HL-60/S4 treated with retinoic acid at 250 ng/mL for 4 days and 3 days (cell line): ENCODE data around the gene MORN1.
"Not testable (repeated sequence)": the region's sequence is repeated elsewhere in the genome, so short reads cannot be mapped to it uniquely, and the experiment has no call there.

ENCODE experiments used
- in situ Hi-C: fragments of 300-500 bp; cut with MboI; formaldehyde crosslinking; loops from 2 replicates; pipeline ENCODE4 v1.7.0; 2022; ENCODE audit warnings: low sequenced_read_pairs

The MORN1 gene

DNA sequence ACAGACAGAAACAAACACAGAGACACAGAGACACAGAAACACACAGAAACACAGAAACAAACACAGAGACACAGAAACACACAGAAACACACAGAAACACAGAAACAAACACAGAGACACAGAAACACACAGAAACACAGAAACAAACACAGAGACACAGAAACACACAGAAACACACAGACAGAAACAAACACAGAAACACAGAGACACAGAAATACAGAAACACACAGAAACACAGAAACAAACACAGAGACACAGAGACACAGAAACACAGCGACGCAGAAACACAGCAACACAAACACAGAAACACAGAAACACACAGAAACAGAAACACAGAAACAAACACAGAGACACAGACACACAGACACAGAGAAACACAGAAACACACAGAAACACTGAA is 64.2 kb downstream of the MORN1 start:
- in situ Hi-C loops = not testable (repeated sequence)

DNA sequence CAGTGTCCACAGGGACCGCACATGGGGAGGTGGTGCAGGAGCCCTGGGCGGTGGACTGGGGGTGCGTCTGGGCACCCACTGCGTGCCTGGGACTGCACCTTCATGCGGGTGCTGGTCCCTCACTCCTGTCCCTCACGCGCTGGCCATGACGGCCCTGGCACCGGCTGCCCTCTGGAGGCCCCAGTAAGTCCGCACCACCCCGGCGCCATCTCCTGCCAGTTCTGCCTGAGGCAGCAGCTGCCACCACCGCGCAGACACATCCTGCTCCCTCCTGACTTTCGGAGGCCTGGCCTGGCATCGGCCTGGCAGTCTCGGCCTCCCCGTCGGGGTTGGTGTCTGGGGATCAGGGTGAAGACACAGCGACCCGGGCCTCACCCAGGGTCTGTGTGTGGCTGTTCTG is 64.8 kb downstream of the MORN1 start:
- in situ Hi-C loops = no loop called here

DNA sequence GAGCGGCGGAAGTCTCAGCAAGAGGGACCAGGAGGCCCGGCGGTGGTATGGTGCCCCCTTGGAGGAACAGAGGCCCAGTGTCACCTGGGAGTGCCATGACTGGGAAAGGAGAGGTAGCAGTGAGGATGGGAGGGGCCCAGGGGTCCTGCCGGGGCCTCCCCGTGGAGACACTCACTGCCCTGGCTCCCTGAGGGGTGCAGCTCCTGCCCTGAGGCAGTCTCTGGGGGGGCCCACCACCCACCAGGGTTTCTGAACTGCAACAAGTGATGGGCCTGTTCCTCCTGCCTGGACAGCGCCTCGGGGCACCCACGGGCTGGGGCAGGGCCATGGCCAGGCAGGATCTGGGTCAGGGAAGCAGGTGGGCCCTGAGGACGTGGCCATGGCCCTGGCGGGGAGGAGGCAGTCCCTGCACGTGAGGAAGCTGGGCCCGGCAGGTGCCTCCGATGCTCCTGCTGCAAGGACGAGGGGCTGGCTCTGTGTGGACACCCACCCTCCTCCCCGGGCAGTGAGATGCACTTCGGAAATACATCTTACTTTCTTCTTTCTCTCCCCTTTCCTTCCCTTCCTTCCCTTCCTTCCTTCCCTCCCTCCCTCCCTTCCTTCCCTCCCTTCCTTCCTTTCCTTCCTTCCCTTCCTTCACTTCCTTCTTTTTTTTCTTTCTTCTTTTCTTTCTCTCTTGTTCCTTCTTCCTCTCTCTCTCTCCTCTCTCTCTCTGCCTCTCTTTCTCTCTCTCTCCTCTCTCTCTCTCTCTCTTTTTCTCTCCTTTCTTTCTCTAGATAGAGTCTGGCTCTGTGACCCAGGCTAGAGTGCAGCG is 66.6 kb downstream of the MORN1 start:
- in situ Hi-C loops = no loop called here

DNA sequence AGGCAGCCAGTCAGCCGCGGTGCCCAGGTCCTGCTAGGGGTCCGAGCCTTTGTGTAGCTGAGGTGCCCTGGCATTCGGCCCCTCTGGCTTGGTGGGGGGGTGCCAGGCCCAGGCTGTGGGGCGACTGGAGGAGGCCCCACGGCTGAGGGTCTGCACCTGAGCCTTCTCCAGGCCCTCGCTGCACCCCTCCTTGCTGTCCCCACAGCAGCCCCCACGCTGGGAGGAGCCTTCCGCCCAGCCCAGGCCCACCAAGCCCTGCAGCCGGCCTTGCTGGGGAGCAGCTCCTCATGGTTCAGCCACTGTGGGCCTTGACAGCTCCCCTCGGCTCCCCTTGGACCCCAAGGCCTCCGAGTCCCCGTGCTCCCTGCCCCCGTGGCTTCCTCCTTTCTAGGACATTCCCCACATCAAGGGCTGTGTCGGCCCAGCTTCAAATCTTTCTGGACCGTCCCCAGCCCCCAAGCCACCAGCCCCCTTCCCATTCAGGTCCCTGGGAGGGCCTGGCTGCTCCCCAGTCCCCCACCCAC is 67.8 kb downstream of the MORN1 start:
- in situ Hi-C loops = no loop called here

DNA sequence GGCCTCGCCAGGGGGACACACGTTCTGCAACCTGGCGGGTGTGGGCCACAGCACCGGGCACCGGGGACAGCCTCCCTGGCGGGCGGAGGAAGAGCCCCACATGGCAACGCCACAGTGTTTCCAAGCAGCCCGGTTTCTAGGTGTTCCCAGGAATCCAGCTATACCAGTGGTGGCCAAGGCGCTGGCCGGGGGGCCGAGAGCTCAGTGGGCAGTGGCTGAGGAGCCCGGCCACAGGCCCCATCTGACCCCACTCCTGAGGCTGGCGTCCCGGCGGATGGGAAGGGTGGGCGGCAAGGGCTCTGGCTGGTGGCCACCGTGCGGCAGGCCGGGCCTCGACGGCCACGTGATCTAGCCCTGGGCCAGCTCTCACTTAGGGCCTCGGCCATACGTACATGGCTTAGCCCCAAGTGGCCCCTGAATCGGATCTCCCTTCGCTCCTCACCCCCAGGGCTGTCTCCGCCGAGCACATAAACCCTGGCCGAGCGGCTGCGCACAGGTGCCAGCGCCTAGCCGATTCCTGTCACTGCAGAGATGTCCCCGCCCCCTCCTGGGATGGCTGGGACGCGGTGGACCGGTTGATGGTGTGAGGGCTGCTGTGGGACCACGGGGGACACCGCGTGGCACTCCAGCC is 68.7 kb downstream of the MORN1 start:
- in situ Hi-C loops = no loop called here

DNA sequence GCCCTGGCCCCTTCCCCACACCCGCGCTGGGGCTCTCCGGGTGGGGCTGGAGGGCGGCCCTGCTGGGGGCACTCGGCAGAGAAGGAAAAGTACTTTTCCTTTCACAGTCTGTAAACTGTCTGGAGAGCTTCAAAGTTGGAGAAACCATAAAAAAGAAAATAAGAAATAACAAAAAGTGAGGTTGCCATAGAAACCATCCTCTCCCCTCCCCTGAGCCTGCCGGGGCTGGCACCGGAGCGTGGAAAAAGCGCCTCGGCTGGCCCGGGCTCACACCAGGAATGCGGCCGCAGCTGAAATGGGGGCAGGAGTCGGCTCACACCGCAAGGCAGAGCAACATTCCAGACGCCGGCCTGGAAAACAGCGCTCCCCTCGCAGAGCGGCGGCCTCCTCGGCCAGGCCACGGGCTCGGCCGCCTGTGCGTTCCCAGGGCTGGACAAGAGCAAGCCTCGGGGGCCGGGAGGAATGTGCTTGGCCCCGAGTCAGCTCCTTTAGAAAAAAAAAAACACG is 69.2 kb downstream of the MORN1 start:
- in situ Hi-C loops = no loop called here

DNA sequence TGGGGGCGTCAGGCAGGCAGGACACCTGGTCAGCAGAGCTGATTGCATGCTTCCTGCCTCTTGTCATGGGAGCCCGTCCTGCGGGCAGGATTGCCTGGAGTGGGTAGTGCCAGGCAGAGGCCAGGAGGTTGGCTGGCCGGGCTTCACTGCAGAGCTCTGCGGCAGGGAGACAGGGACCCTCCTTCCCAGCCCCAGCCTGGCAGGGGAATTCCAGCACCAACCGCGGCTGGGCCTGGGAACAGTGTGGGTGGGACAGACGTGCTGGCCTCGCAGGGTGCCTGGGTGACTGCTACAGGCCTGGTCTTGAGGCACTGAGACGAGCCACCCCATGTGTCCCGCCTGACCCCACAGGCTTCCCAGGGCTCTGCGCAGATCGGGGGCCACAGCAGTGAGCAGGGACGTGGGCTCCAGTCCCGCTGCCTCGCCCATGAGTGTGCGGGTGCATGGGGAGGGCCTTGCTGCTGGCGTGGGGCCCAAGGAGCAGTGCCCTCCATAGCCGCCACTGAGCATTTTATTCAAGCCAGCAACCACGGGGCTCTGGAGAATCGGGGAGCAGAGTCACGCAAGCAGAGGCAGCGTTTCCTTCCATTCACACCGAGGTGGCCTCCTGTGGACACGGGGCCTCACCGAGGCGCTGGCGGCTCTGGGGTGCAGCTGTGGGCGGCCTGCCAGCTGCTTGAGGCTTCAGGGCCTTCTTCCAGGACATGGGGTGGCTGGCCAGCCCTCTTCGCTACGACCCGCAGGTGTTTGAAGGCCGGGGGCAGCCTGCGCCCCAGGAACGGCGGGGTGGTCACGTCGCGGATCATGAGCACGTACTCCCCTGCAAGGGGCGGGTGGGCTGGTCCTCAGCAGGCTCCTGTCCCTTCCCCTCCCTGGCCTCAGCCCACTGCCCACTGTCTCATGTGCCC is 70.3 kb downstream of the MORN1 start:
- in situ Hi-C loops = no loop called here

DNA sequence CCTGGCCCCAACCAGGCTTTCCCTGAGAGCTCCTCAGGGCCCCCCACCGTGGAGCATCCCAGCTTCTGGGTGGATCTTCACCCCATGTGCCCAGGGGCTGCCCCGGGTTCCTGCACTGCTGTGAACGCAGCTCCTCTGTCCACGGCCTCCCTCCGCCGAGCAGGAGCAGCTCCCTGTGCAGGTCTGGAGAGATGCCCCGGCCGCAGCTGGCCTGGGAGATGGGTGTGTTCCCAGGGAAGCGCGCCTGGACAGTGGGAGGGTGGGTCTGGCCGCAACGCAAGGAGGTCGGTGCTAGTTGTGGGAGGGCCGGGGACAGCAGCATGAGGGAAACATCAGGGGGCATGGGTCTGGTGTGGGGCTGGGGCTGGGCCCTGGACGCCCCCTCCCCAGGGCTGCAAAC is 71.3 kb downstream of the MORN1 start:
- in situ Hi-C loops = no loop called here

DNA sequence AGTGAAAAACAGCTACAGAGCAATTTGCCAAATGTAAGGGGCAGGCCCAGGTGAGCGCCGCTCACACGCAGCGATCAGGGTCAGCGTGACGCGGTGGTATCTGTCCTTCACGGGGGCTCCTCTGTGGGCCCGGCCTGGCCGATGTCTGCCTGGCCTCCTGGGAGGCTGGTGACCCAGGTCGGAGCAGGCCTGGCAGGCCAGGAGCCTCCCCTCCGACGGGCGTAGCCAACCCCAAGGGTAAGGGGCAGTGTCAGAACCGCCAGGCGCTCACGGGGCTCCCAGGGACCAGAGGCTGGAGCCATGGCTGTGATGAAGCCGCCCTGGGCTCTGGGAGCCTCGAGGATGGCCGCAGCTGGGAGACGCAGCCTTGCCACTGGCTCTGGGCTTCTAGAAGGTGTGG is 72.1 kb downstream of the MORN1 start:
- in situ Hi-C loops = no loop called here

DNA sequence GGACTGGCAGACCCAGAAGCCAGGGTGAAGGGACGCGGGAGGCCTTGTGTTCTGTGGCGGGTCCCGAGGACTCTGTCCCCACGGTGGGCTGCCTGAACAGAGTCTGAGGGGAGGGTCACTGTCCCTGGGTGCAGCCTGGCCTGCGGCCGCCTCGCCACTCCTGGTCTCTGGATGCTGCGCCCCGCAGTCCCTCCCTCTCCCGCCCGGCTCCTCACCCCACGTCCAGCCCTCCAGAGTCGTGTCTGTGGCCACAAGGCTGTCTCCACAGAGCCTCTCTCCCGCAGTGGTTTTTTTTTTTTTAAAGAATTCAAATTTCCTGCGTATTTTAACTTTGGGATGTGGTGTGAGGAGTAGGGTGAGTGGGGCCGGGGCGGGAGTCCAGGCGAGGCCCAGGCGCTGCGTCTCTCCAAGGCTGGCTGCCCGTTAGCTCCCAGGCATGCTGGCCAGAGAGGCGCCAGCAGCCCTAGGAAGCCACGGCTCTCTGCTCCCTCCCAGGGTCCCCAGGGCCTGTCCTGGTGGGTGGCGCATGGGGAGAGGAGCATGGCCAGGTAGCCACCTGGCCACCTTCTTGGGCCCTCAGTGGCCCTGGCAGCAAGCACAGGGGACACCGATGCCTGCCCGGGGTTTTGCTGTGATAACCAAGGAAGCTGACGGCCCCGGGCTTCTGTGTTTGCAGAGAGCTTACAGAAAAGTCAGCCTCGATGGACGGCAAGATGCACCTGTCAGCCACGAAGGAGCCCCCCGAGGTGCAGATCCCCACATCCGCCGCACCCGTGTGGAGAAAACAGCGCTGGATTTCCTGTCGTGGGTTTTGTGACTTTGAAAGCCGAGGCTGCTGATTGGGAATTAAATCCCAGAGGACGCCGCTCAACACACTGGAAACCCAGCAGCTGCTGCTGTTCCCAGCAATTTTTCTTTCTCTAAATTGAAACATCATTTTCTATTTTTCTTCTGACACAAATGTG is 72.8 kb downstream of the MORN1 start:
- in situ Hi-C loops = no loop called here

DNA sequence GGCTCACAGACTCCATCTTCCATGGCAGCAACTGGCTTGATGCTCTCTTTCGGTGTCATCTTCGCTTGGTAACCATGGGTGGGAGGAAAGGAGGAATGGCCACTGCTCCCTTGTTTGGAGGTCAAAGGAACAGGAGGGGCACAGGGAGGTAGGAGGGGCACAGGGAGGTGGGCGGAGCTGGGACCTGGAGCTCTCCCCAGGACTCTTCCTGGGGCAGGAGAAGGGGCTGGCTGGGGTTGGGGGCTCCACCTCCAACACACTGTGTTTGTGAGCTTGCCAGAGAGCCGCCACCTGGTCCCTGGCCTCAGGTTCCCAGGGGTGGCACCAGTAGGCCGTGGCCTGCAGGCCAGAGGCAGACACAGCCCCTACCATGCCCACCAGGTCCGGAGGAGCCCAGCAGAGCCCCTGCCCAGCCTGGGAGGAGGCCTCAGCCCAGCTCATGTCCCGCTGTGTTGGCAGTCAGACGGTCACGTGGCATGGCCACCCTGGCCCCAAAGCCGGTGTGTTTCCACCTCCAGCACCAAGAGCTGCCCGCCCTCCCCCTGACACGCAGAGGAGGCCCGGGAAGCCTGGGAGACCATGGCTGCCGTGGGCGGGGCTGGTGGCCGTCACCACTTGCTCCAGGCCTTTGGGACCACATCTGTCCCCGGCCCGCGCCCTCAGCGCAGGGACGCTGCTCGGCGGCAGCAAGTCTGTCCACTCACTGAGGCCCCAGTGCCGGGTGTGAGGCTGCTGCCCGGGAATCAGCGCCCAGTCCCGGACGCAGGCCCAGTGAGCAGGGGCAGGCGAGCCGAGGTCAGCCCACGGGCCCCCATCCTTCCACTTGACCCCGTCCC is 73.9 kb downstream of the MORN1 start:
- in situ Hi-C loops = no loop called here

DNA sequence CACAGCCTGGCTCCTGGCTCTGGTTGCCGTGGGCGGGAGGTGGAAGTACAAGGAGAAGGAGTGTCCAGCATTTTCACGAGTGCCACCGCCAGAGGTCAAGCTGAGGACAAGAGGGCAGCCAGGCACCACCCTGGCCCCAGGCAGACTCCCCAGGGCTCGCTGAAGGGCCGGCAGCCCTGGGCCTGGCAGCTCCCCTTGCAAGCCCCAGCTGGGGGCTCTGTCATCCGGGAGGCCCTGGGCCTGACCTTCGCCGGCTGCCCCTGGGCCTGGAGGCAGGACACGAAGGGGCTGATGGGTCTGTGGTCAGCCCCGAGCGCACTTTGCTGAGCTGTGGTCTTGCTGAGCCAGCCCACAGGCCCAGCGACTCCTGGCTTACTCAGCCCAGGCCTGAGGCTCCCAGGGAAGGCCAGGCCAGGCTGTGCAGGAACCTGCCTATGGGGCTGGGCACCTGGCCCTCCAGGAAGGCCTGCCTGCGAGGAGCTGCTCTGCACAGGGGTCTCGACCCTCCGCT is 74.8 kb downstream of the MORN1 start:
- in situ Hi-C loops = no loop called here

DNA sequence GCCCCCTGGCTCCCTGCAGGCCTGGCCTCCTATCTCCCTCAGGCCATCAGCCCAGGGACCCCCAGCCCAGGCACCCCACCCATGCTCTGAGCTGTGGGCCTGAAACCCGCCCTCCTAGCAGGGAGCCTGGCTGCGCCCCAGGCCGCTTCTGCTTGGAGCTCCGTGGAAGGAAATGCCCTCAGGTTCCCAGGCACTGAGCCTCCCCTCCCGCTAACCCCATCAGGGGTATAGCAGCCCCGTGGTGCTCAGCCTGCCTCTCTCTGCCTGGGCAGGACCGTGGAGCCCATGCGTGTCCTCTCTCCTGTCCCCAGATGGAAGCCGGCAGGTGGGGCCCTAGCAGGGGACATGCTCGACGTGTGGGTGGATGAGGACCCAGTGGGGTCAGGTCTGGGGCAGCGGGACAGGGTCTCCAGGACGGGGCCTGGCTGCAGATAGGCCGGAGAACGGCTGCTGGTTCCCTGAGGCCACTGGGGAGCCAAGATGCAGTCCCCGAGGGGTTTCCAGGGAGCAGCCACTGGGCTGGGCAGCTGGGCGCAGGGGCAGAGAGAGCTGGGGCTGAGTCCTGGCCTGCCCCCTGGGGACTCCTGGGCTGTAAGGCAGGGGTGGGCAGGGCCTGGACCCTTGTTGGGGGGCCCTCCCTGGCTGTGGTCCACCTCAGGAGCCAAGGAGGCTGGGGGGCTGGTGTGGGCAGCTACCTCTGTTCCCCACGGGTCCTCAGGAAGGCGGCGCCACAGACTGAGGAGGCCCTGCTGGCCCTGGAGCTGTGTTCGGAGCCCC is 75.5 kb downstream of the MORN1 start:
- in situ Hi-C loops = no loop called here

DNA sequence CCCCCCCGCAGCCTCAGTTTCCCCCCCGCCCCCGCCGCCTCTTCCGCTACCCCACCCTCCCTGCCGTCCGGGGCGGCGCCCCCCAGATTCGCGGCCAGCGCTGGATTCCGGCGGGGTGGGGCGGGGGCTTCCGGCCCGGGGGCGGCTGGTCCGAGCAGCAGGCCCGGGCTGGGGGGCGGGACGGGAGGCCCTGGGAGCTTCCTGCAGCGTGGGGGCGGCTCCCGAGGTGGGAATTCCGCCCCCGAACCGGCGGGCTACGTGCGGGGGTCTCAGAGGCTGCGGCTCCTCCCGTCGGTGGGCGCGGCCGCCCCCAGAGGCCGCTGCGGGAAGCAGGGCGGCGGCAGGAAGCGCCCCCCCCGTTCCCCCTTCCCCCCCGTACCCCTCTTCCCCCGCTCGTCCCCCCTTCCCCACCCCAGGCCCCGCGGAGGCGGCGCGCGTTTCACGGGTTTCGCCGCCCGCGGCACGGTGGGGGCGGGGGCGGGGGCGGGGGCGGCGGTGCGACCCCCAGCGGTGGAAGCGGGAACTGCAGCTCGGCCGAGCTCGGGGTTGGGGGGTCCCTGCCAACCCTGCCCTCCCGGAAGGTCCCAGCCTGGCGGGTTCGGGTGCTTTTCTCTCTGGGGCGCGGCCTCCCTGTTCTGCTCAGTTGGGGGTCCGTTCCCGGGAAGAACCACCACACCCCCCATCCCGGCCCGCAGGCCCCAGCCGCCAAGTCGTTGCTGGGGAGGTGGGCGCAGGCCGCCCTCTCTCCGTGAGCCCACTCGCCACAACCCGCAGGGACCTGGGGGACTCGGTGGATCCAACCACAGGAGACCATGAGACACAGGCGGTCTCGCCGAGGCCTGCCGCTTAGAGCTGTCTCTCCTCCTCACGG is 76.3 kb downstream of the MORN1 start:
- in situ Hi-C loops = no loop called here

DNA sequence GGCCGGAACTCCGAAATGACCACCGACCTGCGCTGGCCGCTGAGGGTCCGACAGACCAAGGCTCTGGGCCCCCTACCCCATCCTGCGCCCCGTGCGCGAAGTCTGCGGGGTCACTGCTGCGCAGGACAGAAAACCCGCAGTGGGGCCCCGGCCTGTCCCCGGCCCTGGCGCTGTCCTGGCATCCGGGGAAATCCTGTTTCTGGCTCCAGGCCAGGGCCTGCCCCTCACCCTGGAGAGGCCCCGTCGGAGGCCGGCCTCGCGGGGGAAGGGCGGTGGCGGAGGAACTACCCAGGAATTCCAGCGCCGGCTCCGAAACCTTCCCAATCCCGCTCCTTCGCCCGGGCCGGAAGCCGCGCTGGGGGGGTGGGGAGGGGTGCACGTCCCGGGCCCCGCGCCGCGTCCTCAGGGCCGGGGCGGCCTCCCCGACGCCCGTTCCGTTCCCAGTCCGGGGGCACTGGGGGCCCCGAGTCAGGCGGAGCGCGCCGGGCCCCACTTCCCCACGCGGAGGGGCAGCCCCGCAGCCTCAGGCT is 77.0 kb downstream of the MORN1 start:
- in situ Hi-C loops = no loop called here

DNA sequence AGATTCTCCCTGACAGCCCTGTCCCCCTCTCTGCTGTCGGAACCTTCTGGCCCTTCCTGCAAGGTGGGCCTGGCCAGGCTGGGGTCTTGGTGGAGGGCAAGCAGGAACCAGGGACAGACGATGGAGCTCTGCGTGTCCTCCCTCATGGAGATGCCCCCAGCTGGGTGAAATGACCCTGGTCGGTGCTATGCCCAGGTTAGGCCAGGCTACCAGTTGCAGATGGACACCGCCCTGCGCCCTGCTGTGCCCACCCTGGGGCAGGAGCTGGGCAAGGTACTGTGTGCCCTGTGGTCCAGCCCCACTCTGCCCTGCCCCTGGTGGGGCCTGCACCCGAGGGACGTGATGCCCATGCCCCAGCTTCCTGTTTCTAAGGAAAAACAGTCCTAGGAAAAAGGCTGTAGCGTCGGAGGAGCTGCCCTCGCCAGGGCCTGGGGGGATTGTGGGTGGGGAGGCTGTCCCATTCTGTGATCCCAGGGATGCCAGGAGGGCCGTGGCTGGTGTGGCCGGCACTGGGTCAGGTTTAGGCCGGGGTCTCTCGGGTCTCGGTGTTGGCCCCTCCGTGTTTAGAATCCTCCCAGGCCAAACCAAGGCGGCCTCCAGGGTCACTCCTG is 77.6 kb downstream of the MORN1 start:
- in situ Hi-C loops = no loop called here
